Coronary artery (tissue), 2 donors: ENCODE data around the gene THSD7B.
"Not testable (repeated sequence)": the region's sequence is repeated elsewhere in the genome, so short reads cannot be mapped to it uniquely, and the experiment has no call there.

Experiments used
- DNase-seq: peaks from one replicate; pipeline ENCODE4 v3.0.0-alpha.2; 2017; ENCODE audit warnings: low spot score
- H3K27ac ChIP-seq, 2 donors: fragments of 200-600 bp; sonication (generic); one replicate each; pipeline ENCODE4 v1.5.1; 2016 to 2019
- H3K4me3 ChIP-seq: fragments of 200-600 bp; sonication (generic); 2 replicates; pipeline ENCODE4 v1.5.1; 2016; ENCODE audit warnings: mild to moderate bottlenecking, moderate library complexity
- TF ChIP-seq, protein P1 (sequence below): fragments of 200-600 bp; sonication (generic); IDR thresholded peaks from one replicate; pipeline ENCODE4 v1.5.1; 2019; ENCODE audit warnings: antibody characterized with exemption

THSD7B gene

GRCh38 chr2:137321566-137321965 is 556.2 kb downstream of the THSD7B start:
- Histone ChIP-seq H3K4me3 (no peak overlapping the region), H3K27ac (no peak overlapping the region)
- TF ChIP-seq, protein P1, sequence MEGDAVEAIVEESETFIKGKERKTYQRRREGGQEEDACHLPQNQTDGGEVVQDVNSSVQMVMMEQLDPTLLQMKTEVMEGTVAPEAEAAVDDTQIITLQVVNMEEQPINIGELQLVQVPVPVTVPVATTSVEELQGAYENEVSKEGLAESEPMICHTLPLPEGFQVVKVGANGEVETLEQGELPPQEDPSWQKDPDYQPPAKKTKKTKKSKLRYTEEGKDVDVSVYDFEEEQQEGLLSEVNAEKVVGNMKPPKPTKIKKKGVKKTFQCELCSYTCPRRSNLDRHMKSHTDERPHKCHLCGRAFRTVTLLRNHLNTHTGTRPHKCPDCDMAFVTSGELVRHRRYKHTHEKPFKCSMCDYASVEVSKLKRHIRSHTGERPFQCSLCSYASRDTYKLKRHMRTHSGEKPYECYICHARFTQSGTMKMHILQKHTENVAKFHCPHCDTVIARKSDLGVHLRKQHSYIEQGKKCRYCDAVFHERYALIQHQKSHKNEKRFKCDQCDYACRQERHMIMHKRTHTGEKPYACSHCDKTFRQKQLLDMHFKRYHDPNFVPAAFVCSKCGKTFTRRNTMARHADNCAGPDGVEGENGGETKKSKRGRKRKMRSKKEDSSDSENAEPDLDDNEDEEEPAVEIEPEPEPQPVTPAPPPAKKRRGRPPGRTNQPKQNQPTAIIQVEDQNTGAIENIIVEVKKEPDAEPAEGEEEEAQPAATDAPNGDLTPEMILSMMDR = no peak
- no peak for DNase-seq

DNA sequence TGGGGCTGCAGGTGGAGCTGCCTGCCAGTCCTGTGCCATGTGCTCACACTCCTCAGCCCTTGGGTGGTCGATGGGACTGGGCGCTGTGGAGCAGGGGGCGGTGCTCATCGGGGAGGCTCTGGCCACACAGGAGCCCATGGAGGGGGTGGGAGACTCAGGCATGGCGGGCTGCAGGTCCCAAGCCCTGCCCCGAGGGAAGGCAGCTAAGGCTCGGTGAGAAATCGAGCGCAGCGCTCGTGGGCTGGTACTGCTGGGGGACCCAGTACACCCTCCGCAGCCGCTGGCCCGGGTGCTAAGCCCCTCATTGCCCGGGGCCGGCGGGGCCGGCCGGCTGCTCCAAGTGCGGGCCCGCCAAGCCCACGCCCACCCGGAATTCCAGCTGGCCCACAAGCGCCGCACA is 566.2 kb downstream of the THSD7B start:
- not testable (repeated sequence) for H3K4me3 ChIP-seq, H3K27ac ChIP-seq, DNase-seq

DNA sequence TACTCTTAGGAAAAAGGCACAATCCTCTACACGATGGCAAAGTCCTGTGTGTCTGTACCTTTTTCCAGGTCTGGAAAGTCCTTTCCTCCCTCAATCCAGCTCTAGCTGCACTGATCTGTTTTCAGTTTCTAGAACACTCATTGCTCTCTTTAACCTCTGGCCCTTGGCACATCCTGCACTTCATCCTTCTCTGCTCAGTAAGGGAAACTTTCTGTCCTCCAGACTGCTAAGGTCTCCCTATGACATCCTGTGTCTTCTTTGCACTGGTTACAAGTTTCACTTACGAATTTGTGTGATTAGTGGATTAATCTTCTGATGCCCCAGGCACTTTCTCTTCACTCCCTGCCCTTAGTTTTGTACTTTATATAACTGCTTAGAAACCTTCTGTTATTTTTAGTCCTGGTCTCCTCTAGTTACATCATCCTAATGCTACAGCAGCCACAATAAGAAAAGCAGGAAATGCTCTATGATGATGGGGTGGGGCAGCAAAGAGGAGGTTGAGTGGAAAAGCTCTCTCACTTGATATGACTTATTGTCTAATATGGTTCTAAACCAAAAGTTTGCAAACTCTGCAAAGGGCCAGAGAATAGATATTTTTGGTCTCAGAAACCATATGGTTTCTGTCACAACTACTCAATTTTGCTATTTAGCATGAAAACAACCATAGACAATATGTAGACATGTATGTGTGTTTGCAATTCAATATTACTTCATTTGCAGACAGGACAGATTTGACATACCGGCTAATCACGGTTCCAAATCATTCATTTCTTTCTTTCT is 568.2 kb downstream of the THSD7B start:
- TF ChIP-seq, protein P1 = no peak

GRCh38 chr2:137336067-137336466 is 570.7 kb downstream of the THSD7B start:
- DNase-seq = no peak
- TF ChIP-seq, protein P1 = no peak
- H3K27ac ChIP-seq = no peak overlapping the region
- no peak overlapping the region for H3K4me3 ChIP-seq

More for the DNA sequence above, 568.2 kb downstream of the THSD7B start:
- no peak for DNase-seq
- Histone ChIP-seq H3K4me3 (no peak overlapping the region), H3K27ac (no peak overlapping the region)

DNA sequence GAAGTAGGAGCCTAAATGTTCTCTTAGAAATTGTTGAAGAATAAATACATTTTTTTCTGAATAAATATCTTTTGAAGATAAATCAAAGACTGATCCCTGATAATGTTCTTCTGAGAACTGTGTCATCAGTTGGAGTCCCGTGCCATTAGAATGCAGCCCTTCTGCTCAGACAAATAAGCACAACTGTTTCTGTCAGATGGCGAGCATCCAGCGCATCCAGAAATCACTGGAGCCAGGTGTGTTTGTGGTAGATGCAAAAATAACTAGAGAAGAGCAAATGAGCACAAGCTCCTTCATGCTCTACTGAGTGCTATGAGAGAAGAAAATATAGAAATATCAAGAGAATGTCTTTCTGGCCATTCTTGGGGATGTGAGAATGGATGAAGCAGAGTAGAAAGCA is 573.7 kb downstream of the THSD7B start:
- Histone ChIP-seq H3K27ac (no peak overlapping the region), H3K4me3 (no peak overlapping the region)
- DNase-seq = no peak
- TF ChIP-seq, protein P1 = no peak

DNA sequence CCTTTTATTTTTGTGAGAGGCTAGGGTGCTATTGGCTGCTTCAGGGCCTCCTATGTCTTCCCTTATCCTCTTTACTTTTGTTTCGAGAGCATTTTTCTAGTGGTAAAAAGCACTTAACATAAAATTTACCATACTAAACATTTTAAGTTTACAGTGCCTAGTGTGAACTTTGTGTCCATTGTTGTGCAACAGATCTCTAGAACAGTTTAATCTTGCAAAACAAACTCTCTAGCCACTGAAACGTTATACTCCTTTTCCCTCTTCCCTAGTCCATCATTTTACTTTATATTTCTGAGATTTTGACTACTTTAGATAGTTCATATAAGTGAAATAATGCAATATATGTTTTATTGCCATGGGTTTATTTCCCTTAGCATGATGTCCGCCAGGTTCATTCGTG is 580.6 kb downstream of the THSD7B start:
- Histone ChIP-seq H3K4me3 (no peak overlapping the region), H3K27ac (no peak overlapping the region)
- no peak for DNase-seq
- TF ChIP-seq, protein P1 = no peak

DNA sequence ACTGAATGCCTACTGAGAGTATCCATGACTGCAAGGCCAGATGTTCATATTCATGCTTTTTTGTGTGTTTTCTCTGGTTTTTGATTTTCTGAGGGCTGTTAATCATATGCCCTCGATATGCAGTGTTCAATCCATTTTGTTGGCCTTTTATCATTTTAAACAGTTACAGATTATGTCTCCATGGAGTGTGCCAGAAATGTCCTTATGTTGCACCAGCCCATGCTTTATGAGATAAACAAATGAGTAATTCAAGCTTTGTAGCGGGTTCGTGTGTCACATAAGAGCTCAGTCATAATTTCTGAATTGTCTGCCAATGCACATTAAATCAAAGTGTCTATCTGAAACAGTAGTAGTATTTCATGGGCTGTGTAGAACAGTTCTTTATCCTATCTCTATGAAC is 583.0 kb downstream of the THSD7B start:
- DNase-seq = no peak
- no peak overlapping the region for H3K27ac ChIP-seq
- TF ChIP-seq, protein P1 = no peak
- no peak overlapping the region for H3K4me3 ChIP-seq
